Amygdala (tissue), 56 donors: ENCODE measurements around the gene NIPA2.
A peak's percentile ranks its signal among the peaks of the same experiment; 100 is the strongest.
"Not testable (repeated sequence)": the region's sequence is repeated elsewhere in the genome, so short reads cannot be mapped to it uniquely, and the experiment has no call there.

Experiments
- DNase-seq, 56 donors: peaks; one replicate each; lab custom pipeline; 2025; lab: John Stamatoyannopoulos, UW

The NIPA2 gene

DNA sequence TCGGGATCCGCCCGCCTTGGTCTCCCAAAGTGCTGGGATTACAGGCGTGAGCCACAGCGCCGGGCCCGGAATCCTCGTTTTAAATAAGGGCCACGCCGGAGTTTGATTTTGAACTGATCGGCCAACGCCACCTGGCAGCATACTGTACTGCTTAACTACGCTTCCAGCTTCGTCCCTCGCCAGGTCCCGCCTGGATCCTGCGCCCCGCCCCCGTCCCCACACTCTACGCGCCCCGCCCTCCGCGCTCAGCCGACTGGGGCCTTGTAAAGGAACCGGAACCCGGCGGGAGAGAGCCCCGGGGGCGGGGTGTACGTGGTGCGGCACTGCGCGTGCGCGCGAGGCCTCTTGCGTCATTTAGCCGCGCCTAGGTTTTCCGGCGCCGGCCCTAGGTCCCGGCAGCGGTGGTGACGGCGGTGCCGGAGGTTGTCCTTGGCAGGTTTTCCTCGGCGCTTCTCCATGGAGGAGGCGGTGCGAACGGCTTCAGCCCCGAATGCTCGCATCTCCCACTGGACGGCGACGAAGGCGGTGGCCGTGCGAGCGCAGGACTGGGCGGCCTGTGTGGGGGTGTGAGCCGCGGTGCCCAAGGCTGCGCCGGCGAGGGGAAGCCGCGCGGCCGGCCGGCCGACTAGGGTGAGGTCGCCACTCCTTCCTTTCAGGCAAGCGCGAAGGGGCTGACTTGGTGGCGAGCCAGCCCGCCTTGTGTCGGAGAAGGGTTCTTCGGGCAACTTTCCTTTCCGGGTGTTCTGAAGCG, at the start of gene NIPA2:
Gene NIPA2 (plus strand): TSS at position 375 of the 751 bp plus-strand sequence. CDS start 13,066 bp downstream, outside the sequence.
- peak; percentile 65 to 99 (median 95) for DNase-seq

DNA sequence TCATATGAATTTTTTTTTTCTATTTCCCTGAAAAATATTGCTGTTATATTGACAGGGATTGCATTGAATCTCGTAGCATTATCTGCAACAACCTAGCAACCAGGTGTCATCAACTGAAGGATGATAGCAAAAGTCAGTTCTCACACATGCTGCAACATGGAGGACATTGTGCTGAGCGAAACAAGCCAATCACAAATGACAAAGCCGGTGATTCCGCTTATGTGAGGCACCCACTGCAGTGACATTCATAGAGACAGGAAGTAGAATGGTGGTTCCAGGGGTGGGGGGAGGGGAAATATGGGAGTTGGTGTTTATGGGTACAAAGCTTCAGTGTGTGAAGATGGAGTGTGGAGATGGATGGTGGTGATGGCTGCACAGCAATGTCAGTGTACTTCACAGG, 44.4 kb upstream of the NIPA2 start:
- DNase-seq = no peak

DNA sequence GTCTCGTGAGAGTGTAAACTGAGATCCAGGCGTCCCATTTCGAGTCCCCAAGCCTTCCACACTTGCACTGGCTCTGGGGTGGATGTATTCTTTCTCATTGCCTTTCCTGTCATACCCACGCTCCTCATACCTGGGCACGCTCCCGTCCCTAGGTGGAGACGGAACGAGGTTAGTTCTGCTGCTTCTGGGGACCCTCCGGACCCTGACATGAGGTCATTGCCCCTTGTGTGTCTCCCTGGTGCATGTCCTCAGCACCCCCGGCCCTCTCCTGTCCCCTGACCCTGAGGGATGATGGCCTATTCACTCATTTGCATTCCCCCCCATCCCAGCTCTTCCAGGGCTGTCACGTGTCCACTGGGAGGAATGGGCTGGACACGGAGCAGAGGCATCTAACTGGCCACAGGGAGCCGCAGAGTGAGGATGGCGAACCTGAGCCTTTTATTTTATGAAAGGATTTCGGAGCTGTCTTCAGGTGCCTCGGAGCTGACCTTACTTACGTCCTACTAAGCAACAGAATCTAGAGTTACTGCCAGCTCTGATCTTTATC, 43.8 kb upstream of the NIPA2 start:
- DNase-seq = no peak

DNA sequence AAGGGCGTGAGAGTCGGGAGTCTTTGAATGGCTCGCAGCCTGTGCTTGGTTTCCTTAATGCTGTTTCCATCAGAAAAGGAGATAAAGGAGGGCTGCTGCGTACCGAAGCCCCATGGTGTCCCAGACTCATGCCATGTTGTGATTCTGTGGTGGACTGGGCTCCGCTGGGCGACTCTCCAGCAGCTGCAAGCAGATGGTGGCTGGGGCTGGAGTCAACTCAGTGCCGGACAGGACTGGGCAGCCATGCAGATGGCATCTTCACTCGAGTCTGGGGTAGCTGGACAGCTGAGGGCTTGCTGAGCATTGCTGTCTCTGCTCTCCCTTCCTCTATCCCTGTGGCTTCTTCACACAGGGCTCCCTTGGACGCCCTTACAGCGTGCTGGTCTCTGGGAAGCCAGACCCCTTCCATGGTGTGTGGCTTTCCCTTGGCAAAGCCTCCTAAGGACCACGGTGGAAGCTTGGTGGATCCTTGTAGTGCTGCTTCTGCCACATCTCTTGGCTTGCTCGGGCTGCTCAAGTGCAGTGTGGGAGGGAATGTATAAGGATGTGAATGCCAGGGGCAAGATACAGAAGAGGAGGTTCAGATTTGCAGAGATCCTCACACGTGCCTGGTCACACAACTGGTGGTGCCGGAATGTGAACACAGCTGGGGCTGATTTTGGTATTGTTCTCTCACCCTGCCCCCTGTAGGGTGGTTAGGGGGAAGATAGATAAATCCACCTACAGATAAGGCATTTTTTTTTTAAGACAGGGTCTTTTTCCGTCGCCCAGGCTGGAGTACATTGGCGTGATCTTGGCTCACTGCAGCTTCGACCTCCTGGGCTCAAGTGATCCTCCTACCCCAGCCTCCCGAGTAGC, 43.0 kb upstream of the NIPA2 start:
- peak in 1 of 56 donors; percentile 6 for DNase-seq

DNA sequence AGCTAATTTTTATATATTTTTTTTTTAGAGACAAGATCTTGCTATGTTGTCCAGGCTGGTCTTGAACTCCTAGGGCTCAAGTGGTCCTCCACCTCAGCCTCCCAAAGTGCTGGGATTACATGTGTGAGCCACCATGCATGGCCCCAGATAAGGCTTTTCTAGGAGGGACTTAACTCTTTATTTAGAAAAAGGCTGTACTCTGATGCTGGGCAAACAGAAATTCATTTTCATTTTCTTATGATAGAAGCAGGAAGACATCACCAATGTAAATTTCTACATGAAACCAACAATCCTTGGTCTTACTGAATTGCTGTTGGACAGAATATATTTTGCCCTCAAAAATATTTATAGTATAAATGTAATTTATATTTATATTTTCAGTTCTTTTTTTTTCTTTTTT, 42.4 kb upstream of the NIPA2 start:
- DNase-seq = no peak

DNA sequence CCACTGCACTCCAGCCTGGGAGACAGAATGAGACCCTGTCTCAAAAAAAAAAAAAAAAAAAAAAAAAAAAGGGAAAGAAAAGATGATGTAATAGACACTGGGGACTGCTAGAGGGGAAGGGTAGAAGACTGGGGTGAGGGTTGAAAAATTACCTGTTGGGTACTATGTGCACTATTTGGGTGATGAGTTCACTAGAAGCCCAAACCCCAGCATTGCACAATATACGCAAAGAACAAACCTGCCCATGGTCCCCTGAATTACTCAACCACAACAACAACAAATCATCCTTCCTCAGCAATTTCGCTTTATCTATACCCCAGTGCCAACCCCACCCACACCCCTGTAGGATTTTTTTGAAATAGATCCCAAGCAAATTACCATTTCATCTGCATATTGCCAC, 38.6 kb upstream of the NIPA2 start:
- DNase-seq = no peak

DNA sequence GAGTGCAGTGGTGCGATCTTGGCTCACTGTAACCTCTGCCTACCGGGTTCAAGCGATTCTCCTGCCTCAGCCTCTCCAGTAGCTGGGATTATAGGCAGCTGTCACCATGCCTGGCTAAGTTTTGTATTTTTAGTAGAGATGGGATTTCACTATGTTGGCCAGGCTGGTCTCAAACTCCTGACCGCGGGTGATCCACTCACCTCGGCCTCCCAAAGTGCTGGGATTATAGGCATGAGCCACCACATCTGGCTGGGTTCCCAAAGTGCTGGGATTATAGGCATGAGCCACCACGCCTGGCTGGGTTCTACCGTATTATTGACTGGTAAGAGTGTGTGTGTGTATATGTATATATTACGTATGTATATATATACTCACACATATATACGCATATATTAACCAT, 35.5 kb upstream of the NIPA2 start:
- DNase-seq = not testable (repeated sequence)

DNA sequence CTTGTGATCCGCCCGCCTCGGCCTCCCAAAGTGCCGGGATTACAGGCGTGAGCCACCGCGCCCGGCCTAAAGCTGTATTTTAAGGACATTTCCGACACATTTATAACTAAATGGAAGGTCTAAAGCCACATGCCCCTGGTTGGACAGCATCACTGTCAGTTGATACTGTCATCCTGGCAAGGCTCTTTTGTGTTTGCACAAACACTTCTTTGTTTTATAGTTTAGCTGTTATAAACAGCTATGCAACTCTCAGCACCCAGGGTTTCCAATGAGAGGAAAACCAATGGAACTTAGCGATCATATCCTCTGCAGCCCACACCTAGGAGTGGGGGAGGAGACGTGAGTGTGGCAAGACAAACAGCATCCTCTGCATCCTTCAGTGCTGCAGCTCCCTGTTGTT, 32.3 kb upstream of the NIPA2 start:
- peak in 25 of 56 donors; percentile 3 to 75 (median 32) for DNase-seq

DNA sequence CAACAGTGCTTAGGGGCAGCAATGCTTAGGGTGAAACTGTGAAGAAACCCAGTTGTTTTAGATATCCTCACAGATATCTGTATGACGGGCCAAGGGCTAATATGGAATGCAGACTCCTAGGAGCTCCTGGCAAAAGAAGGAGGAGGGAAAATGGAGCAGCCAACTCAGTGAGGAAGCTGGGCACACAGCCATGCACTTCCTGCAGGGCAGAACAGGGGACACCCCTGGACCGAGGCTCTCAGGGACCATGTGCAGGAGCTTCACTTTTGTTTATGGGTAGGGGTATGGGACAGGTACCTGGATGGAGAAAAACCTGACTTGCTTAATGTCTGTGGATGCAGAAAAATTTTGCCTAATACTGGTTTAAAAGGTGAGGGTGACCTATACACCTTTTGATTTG, 31.8 kb upstream of the NIPA2 start:
- peak in 11 of 56 donors; percentile 15 to 57 (median 24) for DNase-seq

DNA sequence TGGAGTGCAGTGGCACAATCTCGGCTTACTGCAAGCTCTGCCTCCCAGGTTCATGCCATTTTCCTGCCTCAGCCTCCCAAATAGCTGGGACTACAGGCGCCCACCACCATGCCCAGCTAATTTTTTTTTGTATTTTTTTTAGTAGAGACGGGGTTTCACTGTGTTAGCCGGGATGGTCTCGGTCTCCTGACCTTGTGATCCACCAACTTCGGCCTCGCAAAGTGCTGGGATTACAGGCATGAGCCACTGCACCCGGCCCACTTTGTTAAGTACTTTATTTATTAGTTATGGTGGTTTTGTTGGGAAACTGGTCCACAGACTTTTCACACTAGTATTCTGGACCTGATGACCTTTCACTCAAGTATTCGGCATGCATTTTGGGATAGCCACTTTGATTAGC, 30.6 kb upstream of the NIPA2 start:
- DNase-seq = not testable (repeated sequence)

DNA sequence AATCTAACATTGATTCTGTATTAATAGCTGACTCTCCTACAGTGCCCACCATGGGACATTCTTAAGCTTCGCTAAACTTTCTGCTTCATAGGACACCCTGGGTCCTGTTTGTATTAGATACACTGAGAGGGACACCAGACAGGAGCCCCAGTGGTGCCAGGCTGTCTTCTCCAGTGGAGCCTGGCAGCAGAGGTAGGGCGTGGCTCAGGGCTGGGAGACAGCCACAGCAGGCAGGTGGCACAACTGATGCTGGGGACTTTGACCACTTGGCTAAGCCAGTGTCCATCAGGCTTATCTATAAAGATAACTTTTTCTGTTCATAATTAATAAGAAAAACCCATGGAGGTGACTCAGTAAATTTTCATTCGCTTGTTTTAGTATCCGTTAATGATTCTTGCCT, 30.2 kb upstream of the NIPA2 start:
- DNase-seq = no peak

DNA sequence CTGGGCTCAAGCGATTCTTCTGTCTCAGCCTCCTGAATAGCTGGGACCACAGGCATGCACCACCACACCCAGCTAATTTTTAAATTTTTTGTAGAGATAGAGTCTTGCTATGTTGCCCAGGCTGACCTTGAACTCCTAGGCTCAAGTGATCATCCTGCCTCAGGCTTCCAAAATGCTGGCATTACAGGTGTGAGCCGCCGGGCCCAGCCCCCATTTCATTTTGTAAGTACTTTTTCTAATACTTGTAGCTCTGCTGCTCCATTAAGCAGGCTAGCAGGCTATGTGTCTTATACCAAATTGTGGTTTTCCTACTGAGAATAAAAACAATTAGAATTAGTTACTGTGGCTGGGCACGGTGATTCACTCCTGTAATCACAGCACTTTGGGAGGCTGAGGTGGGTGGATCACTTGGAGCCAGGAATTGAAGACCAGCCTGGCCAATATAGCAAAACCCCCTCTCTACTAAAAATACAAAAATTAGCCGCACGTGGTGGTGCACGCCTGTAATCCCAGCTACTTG, 29.6 kb upstream of the NIPA2 start:
- no peak for DNase-seq

DNA sequence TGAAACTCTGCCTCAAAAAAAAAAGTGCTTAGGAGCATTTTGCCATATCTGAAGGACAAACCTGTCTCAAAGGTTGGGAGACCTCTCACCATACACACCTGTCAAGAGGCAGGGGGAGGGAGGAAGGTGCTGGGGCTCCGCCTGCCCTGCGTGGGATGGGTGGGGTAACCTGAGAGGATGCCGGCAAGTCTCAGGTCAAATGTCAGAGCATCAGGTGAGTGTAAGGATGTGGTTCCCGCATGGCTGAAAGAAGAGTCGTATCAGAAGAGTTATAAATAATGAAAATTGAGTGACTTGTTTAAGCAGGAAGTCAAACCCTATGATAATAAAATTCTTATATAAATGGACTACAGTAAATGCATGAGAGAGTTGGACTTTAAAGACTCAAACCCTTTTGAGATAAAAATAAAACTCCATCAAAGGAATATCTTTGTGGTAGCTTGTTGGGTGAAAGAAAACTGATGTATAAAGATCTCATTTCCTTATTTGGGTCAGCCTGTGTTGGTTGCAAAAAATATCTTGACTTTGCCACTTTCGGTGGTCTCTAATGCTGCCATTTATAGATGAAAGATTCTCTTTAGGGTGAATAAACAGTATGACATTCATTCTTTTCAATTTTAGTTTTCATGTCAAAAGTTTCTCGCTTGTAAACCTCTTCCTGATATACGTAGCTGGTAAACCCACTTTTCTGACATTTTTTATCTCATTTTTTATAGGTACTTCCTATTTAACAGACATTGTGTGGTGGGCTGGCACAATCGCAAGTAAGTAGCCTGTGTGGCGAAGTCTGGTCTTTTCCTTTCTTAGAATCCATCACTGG, 28.2 kb upstream of the NIPA2 start:
- DNase-seq = no peak

DNA sequence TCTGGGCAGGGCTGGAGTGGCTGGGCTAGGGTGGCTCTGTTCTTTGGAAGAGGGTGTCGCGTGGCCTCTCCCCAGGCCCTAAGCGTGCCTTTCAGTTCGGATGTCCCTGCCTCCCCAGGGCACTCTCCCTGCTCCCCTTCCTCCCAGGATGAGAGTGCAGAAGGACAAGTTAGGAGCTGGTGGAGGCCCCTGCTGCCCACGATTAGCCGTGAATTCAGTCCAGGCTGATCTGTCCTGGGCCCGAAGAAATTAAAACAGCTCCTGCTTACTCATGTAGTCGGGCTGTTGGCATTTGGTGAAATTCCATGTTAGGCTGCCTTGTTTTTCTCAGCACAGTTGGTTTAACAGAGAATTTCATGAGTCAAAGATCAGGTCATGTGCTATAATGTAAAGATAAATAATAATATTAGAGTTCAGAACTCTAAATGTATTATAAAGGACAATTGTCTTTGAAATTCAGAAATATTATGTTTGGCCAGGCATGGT, 27.6 kb upstream of the NIPA2 start:
- no peak for DNase-seq

DNA sequence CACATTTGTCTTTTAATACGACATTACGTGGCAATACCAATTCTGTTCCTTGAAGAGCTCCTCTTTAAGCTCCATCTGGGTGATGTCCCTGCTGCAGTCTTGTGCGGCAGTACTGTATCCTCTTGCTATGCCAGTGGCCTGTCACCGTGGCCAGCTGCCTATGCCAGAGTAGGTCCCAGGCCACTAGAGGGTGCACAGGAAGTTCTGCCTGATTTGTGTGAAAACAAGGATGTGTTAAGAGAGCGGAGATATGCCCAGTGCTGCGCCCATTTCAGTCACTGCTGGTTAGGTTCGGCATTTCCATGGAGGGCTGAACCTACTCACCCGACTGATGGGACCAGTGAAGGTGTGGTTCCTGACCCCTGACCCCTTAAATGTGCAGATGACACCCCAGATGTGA, 26.8 kb upstream of the NIPA2 start:
- DNase-seq = peak in 41 of 56 donors; percentile 12 to 85 (median 50)

DNA sequence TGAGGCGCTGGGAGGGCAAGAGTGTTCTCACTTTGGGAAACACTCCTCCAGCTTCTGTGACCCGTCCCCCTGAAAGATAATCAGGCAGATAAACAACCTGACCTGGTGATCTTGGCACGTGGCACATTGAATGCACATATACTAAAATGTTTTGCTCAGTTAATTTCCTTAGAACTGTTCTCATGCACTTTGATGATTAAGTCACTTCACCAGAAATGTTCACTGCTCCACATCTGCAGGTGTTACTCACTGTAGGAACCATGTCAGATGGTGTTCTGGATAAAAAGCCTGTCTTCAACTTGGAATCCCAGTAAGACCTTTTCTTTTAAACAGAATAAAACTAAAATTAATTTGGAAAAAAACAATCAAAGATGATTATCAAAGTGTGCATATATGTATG, 24.6 kb upstream of the NIPA2 start:
- no peak for DNase-seq

DNA sequence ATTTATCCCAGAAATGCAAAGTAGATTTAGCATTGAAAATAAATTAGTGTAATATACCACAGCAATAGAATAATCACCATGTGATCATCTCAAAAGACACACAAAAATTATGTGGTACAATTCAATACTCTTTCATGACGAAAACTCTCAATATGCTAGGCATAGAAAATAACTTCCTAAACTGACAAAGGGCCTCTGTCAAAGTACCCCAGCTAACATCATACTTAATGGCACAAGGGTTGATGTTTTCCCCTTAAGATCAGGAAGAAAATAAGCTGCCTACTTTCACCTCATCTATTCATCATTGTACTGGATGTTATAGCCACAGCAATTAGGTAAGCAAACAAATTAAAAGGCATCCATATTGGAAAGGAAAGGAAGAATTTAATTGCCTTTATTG, 22.7 kb upstream of the NIPA2 start:
- no peak for DNase-seq

DNA sequence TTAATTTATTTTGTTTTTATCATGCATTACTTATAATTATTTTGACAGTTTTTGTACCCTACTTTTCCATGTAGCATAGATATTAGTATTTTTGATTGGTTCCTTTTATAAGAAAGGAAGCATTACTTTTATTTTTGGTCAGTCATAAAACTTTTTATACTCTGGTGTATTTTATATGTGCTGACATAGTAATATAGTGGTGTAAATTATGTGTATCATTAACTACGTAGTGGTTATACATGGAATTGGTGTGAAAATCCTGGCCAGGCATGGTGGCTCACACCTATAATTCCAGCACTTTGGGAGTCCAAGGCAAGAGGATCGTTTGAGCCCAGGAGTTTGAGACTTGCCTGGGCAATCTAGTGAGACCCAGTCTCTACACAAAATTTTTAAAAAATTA, 18.8 kb upstream of the NIPA2 start:
- DNase-seq = no peak

DNA sequence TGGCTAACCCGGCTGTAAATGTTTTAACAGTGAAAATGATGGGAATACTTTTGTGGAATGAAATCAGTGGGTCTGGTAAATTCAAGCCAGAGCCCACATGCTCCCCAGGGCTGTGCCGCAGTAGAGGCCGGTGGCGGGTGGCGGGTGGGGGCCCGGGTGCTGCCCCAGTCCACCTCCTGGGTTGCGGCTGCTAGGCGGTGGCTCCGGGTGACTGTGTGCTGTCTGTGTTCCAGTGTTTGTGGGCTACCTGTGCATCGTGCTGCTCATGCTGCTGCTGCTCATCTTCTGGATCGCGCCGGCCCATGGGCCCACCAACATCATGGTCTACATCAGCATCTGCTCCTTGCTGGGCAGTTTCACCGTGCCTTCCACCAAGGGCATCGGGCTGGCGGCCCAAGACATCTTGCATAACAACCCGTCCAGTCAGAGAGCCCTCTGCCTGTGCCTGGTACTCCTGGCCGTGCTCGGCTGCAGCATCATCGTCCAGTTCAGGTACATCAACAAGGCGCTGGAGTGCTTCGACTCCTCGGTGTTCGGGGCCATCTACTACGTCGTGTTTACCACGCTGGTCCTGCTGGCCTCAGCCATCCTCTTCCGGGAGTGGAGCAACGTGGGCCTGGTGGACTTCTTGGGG, 14.9 kb upstream of the NIPA2 start:
- no peak for DNase-seq

DNA sequence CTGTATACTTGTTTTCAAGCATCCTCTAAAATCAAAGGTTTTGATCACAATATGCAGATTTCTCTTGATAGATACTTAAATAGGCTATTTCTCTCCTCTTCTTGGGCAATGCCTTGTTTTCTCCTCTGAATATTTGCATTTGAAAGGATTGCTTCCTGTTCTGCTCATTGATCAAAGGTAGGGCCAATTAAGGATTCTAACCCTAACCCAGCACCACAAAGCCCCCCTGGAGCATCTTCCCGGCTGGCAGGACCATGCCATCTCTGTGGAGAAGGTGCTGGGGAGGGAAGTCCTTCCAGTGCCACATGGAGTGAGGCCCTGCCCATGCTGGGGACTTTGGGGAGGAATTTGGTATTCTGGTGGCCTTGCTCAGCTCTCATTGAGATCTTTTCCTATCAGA, 11.3 kb upstream of the NIPA2 start:
- no peak for DNase-seq
